HL-60 (cell line): ENCODE results near the gene SMC6.

Experiments
- DNase-seq, 2 experiments: peaks; one replicate each; pipeline ENCODE4 v3.0.0-alpha.2; 2010 to 2020; ENCODE audit warnings: low read depth in 1 of 2, low spot score in 1 of 2
- H3K27ac ChIP-seq: fragments of 250-450 bp; sonication (Bioruptor Pico); replicated peaks from 2 replicates; pipeline ENCODE4 v1.5.1; 2020; ENCODE audit warnings: mild to moderate bottlenecking, moderate library complexity
- H3K27me3 ChIP-seq: fragments of 250-450 bp; sonication (Bioruptor Pico); 2 replicates; pipeline ENCODE4 v1.5.1; 2021; ENCODE audit warnings: mild to moderate bottlenecking, moderate library complexity; ENCODE audit not compliant: insufficient read depth, poor library complexity, severe bottlenecking
- H3K4me3 ChIP-seq: replicated peaks from 2 replicates; pipeline ENCODE4 v1.5.1; 2011; ENCODE audit warnings: mild to moderate bottlenecking, control low read depth, low read length; ENCODE audit not compliant: insufficient read depth
- CTCF ChIP-seq: IDR thresholded peaks from one replicate; pipeline ENCODE4 v1.5.1; 2011; ENCODE audit warnings: low read length, control low read depth, inconsistent platforms; ENCODE audit not compliant: insufficient read depth
- GABPA ChIP-seq: IDR thresholded peaks from 2 replicates; pipeline ENCODE4 v1.6.1; 2012; ENCODE audit warnings: low read depth
- POLR2AphosphoS5 ChIP-seq: IDR thresholded peaks from 2 replicates; pipeline ENCODE4 v1.6.1; 2012; ENCODE audit warnings: low read depth
- SPI1 ChIP-seq: IDR thresholded peaks from 2 replicates; pipeline ENCODE4 v1.6.1; 2012; ENCODE audit warnings: low read depth, mild to moderate bottlenecking, borderline replicate concordance
- TF ChIP-seq, protein P1 (sequence below): IDR thresholded peaks from 2 replicates; pipeline ENCODE4 v1.6.1; 2012; ENCODE audit warnings: low read depth; ENCODE audit not compliant: insufficient replicate concordance

SMC6 gene

GRCh38 chr2:17626986-17627385 lies 126.6 kb downstream of the SMC6 start:
- H3K4me3 ChIP-seq, result no peak overlapping the region
- H3K27me3 ChIP-seq, result no peaks in the 10 kb centered on the region
- no peak overlapping the region for H3K27ac ChIP-seq
- DNase-seq, result no peak
- TF ChIP-seq, protein P1, sequence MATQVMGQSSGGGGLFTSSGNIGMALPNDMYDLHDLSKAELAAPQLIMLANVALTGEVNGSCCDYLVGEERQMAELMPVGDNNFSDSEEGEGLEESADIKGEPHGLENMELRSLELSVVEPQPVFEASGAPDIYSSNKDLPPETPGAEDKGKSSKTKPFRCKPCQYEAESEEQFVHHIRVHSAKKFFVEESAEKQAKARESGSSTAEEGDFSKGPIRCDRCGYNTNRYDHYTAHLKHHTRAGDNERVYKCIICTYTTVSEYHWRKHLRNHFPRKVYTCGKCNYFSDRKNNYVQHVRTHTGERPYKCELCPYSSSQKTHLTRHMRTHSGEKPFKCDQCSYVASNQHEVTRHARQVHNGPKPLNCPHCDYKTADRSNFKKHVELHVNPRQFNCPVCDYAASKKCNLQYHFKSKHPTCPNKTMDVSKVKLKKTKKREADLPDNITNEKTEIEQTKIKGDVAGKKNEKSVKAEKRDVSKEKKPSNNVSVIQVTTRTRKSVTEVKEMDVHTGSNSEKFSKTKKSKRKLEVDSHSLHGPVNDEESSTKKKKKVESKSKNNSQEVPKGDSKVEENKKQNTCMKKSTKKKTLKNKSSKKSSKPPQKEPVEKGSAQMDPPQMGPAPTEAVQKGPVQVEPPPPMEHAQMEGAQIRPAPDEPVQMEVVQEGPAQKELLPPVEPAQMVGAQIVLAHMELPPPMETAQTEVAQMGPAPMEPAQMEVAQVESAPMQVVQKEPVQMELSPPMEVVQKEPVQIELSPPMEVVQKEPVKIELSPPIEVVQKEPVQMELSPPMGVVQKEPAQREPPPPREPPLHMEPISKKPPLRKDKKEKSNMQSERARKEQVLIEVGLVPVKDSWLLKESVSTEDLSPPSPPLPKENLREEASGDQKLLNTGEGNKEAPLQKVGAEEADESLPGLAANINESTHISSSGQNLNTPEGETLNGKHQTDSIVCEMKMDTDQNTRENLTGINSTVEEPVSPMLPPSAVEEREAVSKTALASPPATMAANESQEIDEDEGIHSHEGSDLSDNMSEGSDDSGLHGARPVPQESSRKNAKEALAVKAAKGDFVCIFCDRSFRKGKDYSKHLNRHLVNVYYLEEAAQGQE, result no peak
- TF ChIP-seq GABPA (no peak), SPI1 (no peak), POLR2AphosphoS5 (no peak), CTCF (no peak)

DNA sequence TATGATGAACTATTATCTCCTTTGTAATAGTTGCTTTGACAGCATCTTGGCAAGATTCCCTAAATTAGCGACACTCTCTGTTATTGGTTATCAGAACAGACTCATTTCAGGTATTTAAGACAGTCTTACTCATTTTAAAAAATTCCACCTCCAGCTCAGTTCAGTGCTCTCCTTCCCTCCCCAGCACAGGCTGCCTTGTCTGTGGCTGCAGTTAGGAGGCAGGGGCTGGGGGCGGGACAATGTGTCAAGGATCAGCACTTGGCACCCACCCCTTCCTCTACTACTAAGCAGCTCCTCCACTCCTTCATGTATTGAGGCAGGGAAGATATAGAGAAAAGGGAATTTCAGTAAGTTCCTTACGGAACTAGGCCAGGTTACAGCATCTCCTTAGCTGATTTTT lies 128.2 kb downstream of the SMC6 start:
- Histone ChIP-seq H3K27me3 (no peaks in the 10 kb centered on the region), H3K27ac (no peak overlapping the region), H3K4me3 (no peak overlapping the region)
- TF ChIP-seq GABPA, result no peak
- TF ChIP-seq POLR2AphosphoS5, result no peak
- no peak for TF ChIP-seq CTCF
- TF ChIP-seq, protein P1, result no peak
- no peak for TF ChIP-seq SPI1
- DNase-seq, result no peak

DNA sequence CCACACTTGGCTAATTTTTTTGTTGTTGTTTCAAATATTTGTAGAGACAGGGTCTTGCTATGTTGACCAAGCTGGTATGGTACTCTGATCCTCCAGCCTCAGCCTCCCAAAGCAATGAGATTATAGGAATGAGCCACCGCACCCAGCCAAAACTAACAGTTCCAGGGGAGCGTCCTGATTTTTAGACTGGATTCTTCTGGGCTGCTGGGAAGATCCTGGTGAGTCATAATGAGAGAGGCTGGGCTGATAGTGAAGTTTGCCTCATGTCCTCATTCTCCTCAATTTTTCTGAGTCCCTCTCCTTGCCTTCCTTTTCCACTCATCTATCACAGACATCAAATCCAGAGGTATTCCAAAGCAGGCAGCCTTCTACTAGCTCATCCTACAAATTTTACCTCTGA lies 131.8 kb downstream of the SMC6 start:
- H3K27ac ChIP-seq, result no peak overlapping the region
- H3K27me3 ChIP-seq, result no peaks in the 10 kb centered on the region
- DNase-seq, result no peak
- no peak overlapping the region for H3K4me3 ChIP-seq
- TF ChIP-seq POLR2AphosphoS5, result no peak
- TF ChIP-seq SPI1, result no peak
- TF ChIP-seq GABPA, result no peak
- no peak for TF ChIP-seq CTCF
- TF ChIP-seq, protein P1, result no peak
